OCI-M1 (cell line): ENCODE results near the gene PKD2L1.
"Not testable (repeated sequence)": the region's sequence is repeated elsewhere in the genome, so short reads cannot be mapped to it uniquely, and the experiment has no call there.

ENCODE experiments used
- DNase-seq: peaks from one replicate; lab custom pipeline; 2025; lab: John Stamatoyannopoulos, UW

The PKD2L1 gene

GRCh38 chr10:100330079-100330478 is at the start of gene PKD2L1:
TSS of gene PKD2L1 (minus strand) at chr10:100330228. CDS start at chr10:100330103, 125 bp downstream.
- no peak for DNase-seq

- DNase-seq, result no peak
These were observed 47.8 kb upstream of the PKD2L1 start for GRCh38 chr10:100377830-100378229.

GRCh38 chr10:100376656-100377055 is 46.6 kb upstream of the PKD2L1 start:
- DNase-seq, result peak; percentile 72

GRCh38 chr10:100374677-100375353 is 44.8 kb upstream of the PKD2L1 start:
- DNase-seq, result not testable (repeated sequence)

- DNase-seq, result no peak
These were observed 44.2 kb upstream of the PKD2L1 start for GRCh38 chr10:100374200-100374655.

GRCh38 chr10:100373298-100374199 is 43.5 kb upstream of the PKD2L1 start:
- peak; percentile 99 for DNase-seq

- DNase-seq, result peak; percentile 68
These were observed 42.6 kb upstream of the PKD2L1 start for GRCh38 chr10:100372415-100373297.

- no peak for DNase-seq
These were observed 41.5 kb upstream of the PKD2L1 start for GRCh38 chr10:100371482-100372027.

- DNase-seq, result peak; percentile 96
These were observed 40.9 kb upstream of the PKD2L1 start for GRCh38 chr10:100370714-100371481.

- DNase-seq, result no peak
These were observed 38.7 kb upstream of the PKD2L1 start for GRCh38 chr10:100368721-100369120.

GRCh38 chr10:100364735-100365391 is 34.8 kb upstream of the PKD2L1 start:
- DNase-seq, result peak; percentile 82

- DNase-seq, result no peak
These were observed 34.1 kb upstream of the PKD2L1 start for GRCh38 chr10:100364175-100364574.

- DNase-seq, result no peak
These were observed 32.8 kb upstream of the PKD2L1 start for GRCh38 chr10:100362570-100363496.

- DNase-seq, result no peak
These were observed 30.2 kb upstream of the PKD2L1 start for GRCh38 chr10:100360234-100360633.

- peak; percentile 29 for DNase-seq
These were observed 29.6 kb upstream of the PKD2L1 start for GRCh38 chr10:100359529-100360150.

GRCh38 chr10:100359030-100359432 is 29.0 kb upstream of the PKD2L1 start:
- DNase-seq, result peak; percentile 94

GRCh38 chr10:100357059-100357858 is 27.2 kb upstream of the PKD2L1 start:
- no peak for DNase-seq
